Measurements from ENCODE around the gene NOP14.

GRCh38 chr4:2995546-2996265 is 32.5 kb upstream of the NOP14 start:
- TF ChIP-seq POLR2A (IDR thresholded peaks at IDR 0.05) (no peak), CTCF (IDR thresholded peaks at IDR 0.05) (no peak)

Data from heart left ventricle (tissue), 13 donors.